GM12801 (cell line): ENCODE data around the gene BCL11B.

Source experiments
- TF ChIP-seq, protein P1 (sequence below): IDR thresholded peaks from one replicate; pipeline ENCODE4 v1.5.1; 2011; ENCODE audit warnings: control low read depth; ENCODE audit not compliant: insufficient read length; ENCODE audit errors: extremely low read depth

Gene BCL11B

DNA sequence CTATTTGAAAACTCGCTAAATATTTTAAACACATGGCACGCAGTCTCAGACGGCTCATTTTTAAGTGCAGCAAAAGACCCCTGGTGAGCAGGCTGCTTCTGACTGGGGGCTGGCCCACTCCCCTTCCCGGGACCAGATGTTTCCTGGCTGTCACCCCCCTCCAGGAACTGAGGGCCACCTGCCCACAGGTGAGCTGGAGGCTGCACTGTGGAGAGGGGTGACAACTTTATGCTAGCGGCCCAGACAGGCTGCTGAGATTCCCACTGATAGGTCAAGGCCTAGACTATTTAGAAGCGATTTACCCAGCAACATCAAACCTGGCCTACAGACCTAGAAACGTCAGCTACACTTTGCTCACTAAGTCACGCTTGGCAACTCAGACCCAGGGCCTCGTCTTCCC is 92.1 kb downstream of the BCL11B start:
- TF ChIP-seq, protein P1, sequence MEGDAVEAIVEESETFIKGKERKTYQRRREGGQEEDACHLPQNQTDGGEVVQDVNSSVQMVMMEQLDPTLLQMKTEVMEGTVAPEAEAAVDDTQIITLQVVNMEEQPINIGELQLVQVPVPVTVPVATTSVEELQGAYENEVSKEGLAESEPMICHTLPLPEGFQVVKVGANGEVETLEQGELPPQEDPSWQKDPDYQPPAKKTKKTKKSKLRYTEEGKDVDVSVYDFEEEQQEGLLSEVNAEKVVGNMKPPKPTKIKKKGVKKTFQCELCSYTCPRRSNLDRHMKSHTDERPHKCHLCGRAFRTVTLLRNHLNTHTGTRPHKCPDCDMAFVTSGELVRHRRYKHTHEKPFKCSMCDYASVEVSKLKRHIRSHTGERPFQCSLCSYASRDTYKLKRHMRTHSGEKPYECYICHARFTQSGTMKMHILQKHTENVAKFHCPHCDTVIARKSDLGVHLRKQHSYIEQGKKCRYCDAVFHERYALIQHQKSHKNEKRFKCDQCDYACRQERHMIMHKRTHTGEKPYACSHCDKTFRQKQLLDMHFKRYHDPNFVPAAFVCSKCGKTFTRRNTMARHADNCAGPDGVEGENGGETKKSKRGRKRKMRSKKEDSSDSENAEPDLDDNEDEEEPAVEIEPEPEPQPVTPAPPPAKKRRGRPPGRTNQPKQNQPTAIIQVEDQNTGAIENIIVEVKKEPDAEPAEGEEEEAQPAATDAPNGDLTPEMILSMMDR: no peak

DNA sequence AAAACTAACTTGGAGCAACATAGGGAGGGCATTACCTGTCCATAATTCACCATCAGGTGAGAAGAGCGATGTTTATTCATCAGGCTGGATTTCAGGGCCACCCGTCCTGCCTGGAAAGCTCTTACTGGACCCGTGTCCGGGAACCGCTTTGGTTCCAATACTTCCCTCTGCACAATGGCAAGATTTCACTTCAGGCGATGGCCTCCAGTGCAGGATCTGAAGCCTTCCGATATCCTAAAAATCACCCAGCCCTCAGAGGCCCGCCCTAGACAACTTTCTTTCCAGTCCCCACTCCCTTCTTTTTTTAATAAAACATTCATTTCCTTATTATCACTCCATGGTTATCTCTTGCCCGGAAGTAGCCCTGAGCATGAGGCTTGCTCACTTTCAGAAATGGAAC is 92.5 kb downstream of the BCL11B start:
- TF ChIP-seq, protein P1: no peak

DNA sequence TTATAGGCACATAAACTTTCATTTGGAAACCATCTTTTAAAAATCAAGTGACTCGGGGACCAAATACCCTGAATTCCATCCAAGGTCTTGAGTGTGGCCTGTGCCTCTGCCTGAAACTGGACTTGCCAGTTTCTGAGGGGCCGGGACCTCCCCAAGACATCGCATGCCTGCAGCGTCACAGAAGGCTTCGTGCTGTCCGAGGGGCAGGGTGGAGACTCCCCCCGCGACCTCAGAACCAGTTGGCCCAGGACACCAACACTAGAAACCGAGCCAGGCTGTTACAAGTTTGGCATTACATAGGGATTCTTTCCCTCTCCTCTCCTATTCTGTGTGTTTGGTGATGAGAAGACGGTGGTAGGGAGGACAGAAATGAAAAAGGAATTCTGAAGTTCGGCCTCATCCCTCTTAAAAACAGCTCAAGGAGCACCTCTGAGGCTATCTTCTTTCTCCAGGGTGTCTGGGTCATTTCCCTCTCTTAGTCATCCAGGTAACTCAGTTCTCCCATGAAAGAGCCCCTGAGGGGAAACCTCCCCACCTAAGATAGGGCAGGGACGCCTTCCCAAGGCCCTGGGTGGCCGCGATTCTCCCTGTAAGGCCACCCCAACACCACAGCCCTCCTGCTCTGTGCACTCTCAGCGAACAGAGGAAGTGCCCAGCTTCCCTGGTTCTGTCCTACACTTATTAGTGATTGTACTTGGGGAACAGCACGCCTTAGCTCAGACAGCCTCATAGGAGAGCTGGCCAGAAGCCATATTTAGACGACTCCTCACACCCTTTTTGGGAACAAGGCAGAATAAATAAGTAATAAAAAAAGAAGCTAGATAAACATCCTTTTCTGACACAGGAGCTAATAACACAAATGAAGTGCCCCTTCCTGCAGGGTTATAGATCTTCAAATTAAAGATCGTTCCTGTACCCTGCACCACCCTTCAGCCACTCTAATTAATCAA is 93.8 kb downstream of the BCL11B start:
- TF ChIP-seq, protein P1: no peak

DNA sequence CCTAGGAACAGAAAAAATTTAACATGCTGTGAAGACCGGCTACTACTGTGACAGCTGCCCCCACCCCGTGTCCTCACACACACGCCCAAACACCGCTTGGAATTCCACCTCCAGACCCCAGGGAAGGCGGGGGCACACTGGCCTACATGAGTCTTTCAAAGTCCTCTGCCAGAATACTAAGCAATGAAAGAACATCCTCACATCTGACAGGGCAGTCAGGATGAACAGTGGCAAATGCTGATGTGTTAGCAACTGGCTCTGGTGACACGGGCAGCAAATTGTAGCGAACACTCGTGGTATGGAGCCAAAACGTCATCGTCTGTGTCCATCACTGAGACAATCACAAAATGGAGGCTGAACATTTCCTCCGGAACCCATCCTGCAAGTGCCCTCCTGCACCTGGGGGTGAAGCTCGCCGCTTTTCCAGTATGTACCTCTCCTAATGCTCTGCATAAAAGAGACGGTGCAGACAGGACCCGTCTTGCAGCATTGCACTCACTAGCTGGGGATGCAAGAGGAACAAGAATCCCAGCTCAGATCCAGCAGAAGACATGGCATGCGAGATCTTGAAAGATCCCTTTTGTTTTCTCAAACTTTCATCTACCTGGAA is 94.8 kb downstream of the BCL11B start:
- TF ChIP-seq, protein P1: no peak

DNA sequence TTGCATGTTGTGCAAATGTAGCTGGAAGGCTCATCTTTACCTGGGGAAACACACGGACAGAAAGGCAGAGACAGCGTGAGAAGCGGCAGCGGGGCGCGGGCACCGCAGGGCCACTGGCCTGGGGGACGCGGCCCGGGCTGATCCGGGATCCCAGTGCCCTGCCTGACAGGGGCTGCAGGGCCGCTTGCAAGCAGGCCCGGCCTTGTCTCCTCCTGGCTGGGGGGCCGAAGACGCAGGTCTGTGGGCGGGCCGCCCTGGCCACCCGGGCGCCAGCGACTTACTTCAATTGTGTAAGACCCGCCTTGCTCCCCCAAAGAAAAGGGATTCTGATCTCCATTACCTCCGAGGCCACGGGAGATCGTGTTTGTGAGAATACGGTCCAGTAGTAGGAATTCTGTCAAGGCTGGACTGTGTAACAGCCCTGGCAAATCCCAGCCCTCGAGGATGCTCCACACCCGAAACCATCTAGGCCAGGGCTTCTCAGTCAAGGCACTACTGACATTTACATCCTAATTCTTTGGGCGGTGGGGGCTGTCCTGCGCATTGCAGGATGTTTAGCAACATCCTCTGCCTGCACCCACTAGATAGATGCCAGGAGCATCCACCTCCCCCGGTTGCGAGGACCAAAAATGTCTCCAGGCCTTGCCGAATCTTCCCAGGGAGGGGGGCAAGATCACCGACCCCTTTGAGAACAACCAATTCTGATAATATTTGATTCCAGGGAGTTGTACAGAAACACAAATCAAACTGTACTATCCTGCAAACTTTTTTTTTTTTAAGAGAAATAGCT is 95.6 kb downstream of the BCL11B start:
- TF ChIP-seq, protein P1: no peak

DNA sequence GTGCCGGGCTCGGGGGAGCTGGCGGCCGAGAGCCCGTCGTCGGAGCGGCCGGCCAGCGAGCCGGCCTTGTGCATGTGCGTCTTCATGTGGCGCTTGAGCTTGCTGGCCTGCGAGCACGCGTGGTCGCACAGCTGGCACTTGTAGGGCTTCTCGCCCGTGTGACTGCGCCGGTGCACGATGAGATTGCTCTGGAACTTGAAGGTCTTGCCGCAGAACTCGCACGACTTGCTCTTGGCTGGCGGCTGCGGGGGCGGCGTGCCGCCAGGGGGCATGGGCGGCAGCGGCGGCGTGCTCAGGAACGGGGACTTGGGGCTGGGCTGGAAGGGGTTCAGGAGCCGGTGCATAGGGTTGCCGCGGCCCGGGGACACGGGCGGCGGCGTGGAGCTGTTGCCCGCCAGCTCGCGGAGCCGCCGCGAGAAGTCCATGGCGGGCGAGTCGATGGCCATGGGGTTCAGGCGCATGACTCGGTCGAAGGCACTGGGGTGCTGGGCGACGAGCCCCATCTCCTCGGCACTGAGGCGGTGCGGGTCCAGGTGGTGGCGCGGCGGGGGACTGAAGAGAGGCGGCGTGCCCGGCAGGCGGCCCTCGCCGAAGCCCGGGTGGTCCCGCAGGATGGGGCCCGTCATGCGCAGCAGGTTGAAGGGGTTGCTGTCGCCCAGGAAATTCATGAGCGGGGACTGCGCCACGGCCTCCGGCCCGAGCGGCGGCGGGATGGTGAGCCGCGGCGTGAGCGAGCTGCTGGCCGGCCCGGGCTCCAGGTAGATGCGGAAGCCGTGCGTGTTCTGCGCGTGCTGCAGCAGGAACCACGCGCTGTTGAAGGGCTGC is 96.5 kb downstream of the BCL11B start:
- TF ChIP-seq, protein P1: no peak
